B cell (primary cell): Measurements from ENCODE around the gene ANKRD23.

ENCODE experiments used
- EZH2 ChIP-seq: IDR thresholded peaks from 2 replicates; pipeline ENCODE4 v1.6.1; 2012; ENCODE audit warnings: borderline replicate concordance, low read depth, mild to moderate bottlenecking, moderate library complexity, low read length; ENCODE audit not compliant: insufficient read depth, poor library complexity, severe bottlenecking
- TF ChIP-seq, protein P1 (sequence below): fragments of 200-600 bp; IDR thresholded peaks from one replicate; pipeline ENCODE4 v1.8.0; 2022; ENCODE audit warnings: antibody characterized with exemption, mild to moderate bottlenecking

DNA sequence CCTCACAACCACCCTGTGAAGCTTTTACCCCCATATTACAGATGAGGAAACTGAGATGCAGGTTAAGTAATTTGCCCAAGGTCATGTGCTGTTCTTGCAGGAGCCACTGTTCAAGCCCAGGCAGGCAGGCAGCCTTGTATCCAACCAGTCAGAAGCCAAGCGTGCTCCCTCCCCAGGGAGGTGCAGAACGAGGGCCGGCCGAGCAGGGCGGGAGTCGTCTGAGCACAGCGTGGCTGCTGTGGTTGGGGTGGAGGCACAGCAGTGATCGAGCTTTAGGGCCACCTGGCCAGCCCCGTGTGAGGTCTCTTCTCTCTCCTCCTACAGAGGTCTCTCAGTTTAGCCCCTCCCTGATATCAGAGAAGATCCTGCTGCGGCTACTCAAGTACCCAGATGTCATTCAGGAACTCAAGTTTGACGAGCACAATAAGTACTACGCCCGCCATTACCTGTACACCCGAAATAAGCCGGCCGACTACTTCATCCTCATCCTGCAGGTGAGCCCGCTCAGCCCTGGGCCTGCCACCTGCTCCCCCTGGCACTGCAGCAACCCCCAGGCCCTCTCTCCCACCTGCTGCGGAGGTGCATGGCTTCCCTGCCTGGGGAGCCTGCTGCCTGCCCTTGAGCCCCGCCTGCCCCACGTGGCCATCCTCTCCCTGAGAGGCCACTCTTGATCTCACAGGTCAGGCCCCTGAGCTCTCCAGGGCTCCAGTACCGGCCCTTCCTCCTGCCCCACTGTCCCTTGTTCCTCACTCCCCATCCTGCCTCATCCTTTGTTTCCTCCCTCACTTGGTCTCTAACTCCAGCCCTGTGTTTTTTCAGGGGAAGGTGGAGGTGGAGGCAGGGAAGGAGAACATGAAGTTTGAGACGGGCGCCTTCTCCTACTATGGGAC is 44.8 kb downstream of the ANKRD23 start:
- TF ChIP-seq, protein P1, sequence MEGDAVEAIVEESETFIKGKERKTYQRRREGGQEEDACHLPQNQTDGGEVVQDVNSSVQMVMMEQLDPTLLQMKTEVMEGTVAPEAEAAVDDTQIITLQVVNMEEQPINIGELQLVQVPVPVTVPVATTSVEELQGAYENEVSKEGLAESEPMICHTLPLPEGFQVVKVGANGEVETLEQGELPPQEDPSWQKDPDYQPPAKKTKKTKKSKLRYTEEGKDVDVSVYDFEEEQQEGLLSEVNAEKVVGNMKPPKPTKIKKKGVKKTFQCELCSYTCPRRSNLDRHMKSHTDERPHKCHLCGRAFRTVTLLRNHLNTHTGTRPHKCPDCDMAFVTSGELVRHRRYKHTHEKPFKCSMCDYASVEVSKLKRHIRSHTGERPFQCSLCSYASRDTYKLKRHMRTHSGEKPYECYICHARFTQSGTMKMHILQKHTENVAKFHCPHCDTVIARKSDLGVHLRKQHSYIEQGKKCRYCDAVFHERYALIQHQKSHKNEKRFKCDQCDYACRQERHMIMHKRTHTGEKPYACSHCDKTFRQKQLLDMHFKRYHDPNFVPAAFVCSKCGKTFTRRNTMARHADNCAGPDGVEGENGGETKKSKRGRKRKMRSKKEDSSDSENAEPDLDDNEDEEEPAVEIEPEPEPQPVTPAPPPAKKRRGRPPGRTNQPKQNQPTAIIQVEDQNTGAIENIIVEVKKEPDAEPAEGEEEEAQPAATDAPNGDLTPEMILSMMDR = no peak
- TF ChIP-seq EZH2 = no peak
